Retinal pigment epithelial cell (primary cell): ENCODE data around the gene SLC25A14.
A peak's percentile ranks its signal among the peaks of the same experiment; 100 is the strongest.
"Not testable (repeated sequence)": the region's sequence is repeated elsewhere in the genome, so short reads cannot be mapped to it uniquely, and the experiment has no call there.

Experiments
- DNase-seq: peaks from one replicate; pipeline ENCODE4 v3.0.0-alpha.2; 2010; ENCODE audit warnings: low read depth
- H3K4me3 ChIP-seq: 2 replicates; pipeline ENCODE4 v1.5.1; 2011; ENCODE audit warnings: mild to moderate bottlenecking, low read length, control low read depth, moderate library complexity
- CTCF ChIP-seq: conservative IDR thresholded peaks from 2 replicates; pipeline ENCODE4 v1.5.1; 2011; ENCODE audit warnings: low read depth, low read length, control low read depth, inconsistent platforms

The SLC25A14 gene

GRCh38 chrX:130301405-130301804, 38.3 kb upstream of the SLC25A14 start:
- TF ChIP-seq CTCF = no peak
- no peak overlapping the region for H3K4me3 ChIP-seq
- no peak for DNase-seq

DNA sequence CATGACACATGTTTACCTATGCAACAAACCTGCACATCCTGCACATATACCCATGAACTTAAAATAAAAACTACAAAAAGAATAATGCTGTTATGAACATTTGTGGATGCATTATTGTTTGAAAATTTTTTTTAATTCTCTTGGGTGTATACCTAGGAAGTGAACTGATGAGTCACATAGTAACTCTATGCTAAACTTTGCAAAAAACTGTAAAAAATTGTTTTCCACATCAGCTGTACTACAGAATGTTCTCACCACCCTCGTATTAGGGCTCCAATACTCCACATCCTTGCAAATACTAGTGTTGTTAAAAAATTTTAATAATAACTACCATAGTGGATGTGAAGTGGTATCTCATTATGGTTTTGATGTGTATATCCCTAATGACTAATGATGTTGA, 37.7 kb upstream of the SLC25A14 start:
- no peak for TF ChIP-seq CTCF
- no peak for DNase-seq
- H3K4me3 ChIP-seq = no peak overlapping the region

DNA sequence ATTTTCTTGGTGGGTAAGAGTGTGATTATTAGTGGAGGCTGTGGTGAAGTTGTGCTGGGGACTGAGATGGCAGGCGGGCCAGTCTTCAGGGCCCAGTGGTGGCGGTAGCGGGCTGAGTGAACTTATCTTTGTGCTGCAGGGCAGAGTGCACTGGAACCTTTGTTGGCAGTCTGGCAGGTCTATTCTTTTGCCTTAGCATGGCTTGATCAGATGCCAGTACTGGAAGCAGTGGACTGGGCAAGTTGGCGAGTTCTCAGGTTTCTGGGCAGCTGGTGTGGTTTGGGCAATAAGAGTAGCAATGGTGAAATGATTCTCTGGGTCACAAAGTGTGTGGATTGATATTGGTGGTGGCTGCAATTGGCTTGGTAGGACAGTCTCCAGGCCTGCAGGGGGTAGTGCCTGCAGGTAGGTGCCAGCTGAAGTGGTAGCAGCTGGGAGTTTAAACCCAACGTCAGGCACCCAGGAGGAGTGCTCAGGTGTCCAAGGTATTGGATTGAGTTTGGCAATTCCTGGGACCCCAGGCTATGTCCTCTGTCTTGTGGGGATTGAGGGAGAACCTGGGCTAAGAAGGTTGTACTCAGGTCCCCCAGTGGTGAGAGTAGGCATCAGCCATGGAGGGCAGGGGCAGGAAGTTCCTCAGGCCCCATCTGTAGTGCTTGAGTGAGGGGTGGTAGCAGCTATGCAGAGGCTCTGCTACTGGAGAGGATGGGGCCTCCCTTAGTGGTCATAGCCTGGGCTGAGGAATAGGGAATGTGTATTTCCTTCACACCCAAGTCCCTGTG, 34.9 kb upstream of the SLC25A14 start:
- DNase-seq = no peak
- H3K4me3 ChIP-seq = no peak overlapping the region
- TF ChIP-seq CTCF = no peak

DNA sequence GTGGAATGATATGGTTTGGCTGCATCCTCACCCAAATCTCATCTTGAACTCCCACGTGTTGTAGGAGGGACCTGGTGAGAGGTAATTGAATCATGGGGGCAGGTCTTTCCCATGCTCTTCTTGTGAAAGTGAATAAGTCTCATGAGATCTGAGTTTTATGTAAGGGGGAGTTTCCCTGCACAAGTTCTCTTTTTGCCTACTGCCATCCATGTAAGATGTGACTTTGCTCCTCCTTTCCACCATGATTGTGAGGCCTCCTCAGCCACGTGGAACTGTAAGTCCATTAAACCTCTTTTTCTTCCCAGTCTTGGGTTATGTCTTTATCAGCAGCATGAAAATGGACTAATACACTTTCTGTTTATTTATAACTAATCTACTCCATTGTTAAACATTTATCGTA, 19.8 kb upstream of the SLC25A14 start:
- not testable (repeated sequence) for H3K4me3 ChIP-seq, DNase-seq

DNA sequence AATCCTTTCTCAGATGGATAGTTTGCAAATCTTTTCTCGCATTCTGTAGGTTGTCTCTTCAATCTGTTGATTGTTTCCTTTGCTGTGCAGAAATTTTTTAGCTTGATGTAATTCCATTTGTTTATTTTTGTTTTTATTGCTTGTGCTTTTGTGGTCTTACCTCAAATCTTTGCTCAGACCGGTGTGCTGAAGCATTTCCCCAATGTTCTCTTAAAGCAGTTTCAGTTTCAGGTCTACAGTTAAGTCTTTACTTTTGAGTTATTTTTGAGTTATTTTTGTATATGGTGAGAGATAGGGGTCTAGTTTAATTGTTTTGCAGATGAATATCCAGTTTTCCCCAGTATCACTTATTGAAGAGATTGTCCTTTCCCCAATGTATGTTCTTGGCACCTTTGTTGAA, 18.2 kb upstream of the SLC25A14 start:
- no peak for DNase-seq
- TF ChIP-seq CTCF = no peak

DNA sequence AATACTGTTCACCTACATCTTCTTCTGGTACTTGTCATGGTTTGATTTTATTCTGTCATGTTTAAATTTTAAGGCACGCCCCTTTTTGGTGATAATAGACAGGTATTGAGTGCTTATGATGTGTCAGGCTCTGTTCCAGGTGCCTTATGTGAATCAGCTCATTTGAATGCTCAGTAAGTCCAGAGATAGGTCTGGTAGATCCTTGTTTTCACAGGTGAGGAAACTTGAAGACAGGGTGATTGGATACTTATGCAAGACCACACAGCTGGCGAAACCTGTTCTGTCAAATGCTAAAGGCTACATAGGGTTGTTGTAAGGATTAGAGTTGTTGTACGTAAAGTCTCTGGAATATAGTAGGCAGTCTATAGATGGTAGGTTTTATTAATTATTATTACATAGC, 9.6 kb upstream of the SLC25A14 start:
- H3K4me3 ChIP-seq = no peak overlapping the region
- no peak for TF ChIP-seq CTCF
- DNase-seq = no peak

More for the DNA sequence above, 18.2 kb upstream of the SLC25A14 start:
- no peak overlapping the region for H3K4me3 ChIP-seq

DNA sequence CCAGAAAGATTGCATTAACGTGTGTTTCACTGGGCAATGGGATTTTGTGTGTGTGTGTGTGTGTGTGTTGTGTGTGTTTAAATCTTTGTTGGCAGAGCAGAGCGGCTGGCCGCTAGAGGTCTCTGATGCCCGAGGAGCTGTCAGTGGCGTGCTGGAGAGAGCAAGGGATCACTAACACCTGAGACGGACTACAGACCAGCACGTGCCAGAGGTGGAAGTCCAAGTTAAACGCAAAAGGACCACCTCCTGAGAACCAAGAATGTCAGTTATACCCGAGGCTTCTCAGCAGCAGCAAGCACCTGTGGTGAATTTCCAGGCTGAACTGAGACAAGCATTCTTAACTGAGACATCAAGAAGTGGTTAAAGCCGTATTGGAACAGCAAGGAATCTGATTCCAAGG, 9.0 kb upstream of the SLC25A14 start:
- peak; percentile 1 for DNase-seq
- H3K4me3 ChIP-seq = no peak overlapping the region
- peak; percentile 61 for TF ChIP-seq CTCF
